ENCODE data around the gene SOX21. TPM values are rescaled to one million over a fixed set of nuclear protein-coding genes. Genes with fewer than 3 reads are reported as not detected.

Gene SOX21
- total and polyA plus RNA-seq, 3 experiments from 2014 or later, result not detected

GRCh38 chr13:94711561-94712286 is 621 bp downstream of the SOX21 start:
- H3K27me3 ChIP-seq (ENCODE audit: insufficient read depth, low read length, poor library complexity, severe bottlenecking), result peaks cover 38% of the 10 kb centered on the region
- peak overlapping the region in 4 of 7 donors; percentile 22 to 86 (median 58) for H3K4me3 Mint-ChIP-seq

GRCh38 chr13:94710881-94711560 is 1.3 kb downstream of the SOX21 start:
- CTCF ChIA-PET, result no interaction called here
- Mint-ChIP-seq H3K4me1 (peaks cover 12 to 37% (median 33%) of the 10 kb centered on the region in 3 donors), H3K9me3 (peaks cover 5 to 14% (median 8%) of the 10 kb centered on the region in 5 donors), H3K36me3 (no peaks in the 10 kb centered on the region), H3K27ac (no peak overlapping the region), H3K4me3 (peak overlapping the region in 3 of 7 donors; percentile 28 to 67 (median 62)), H3K27me3 (peaks cover 64 to 74% of the 10 kb centered on the region in 2 donors)
- no peaks in the 10 kb centered on the region for H3K9me3 ChIP-seq (ENCODE audit: low read length)
- H3K4me1 ChIP-seq (ENCODE audit: insufficient read depth, low read length), result peaks cover 17% of the 10 kb centered on the region
- no peak overlapping the region for H3K4me3 ChIP-seq (ENCODE audit: low read length)
- DNase-seq, result no peak
- no peaks in the 10 kb centered on the region for H3K36me3 ChIP-seq (ENCODE audit: insufficient read depth, low read length)
- peaks cover 44% of the 10 kb centered on the region for H3K27me3 ChIP-seq (ENCODE audit: insufficient read depth, low read length, poor library complexity, severe bottlenecking)
- H3K27ac ChIP-seq (ENCODE audit: low read depth, low read length), result no peak overlapping the region
- POLR2A ChIA-PET, result no interaction called here

More at GRCh38 chr13:94711561-94712286, 621 bp downstream of the SOX21 start:
- ChIA-PET POLR2A (no interaction called here), CTCF (no interaction called here)
- Histone ChIP-seq H3K9me3 (ENCODE audit: low read length) (no peaks in the 10 kb centered on the region), H3K27ac (ENCODE audit: low read depth, low read length) (no peak overlapping the region), H3K36me3 (ENCODE audit: insufficient read depth, low read length) (no peaks in the 10 kb centered on the region), H3K4me3 (ENCODE audit: low read length) (no peak overlapping the region), H3K4me1 (ENCODE audit: insufficient read depth, low read length) (peaks cover 17% of the 10 kb centered on the region)
- no peak for DNase-seq
- Mint-ChIP-seq H3K9me3 (peaks cover 5 to 10% (median 7%) of the 10 kb centered on the region in 5 donors), H3K27ac (no peak overlapping the region), H3K4me1 (peaks cover 12 to 34% (median 33%) of the 10 kb centered on the region in 3 donors), H3K36me3 (no peaks in the 10 kb centered on the region), H3K27me3 (peaks cover 62 to 74% of the 10 kb centered on the region in 2 donors)

GRCh38 chr13:94710065-94710781 is 2.1 kb downstream of the SOX21 start:
- Mint-ChIP-seq H3K36me3 (no peaks in the 10 kb centered on the region), H3K4me3 (peak overlapping the region in 5 of 7 donors; percentile 46 to 67 (median 53)), H3K9me3 (peaks cover 5 to 14% (median 10%) of the 10 kb centered on the region in 5 donors), H3K4me1 (peaks cover 12 to 37% (median 33%) of the 10 kb centered on the region in 3 donors), H3K27me3 (peaks cover 71 to 74% of the 10 kb centered on the region in 2 donors), H3K27ac (no peak overlapping the region)
- POLR2A ChIA-PET, result no interaction called here
- Histone ChIP-seq H3K9me3 (ENCODE audit: low read length) (no peaks in the 10 kb centered on the region), H3K27me3 (ENCODE audit: insufficient read depth, low read length, poor library complexity, severe bottlenecking) (peaks cover 52% of the 10 kb centered on the region), H3K36me3 (ENCODE audit: insufficient read depth, low read length) (no peaks in the 10 kb centered on the region), H3K4me1 (ENCODE audit: insufficient read depth, low read length) (peaks cover 17% of the 10 kb centered on the region), H3K27ac (ENCODE audit: low read depth, low read length) (no peak overlapping the region), H3K4me3 (ENCODE audit: low read length) (no peak overlapping the region)
- CTCF ChIA-PET, result no interaction called here
- no peak for DNase-seq

GRCh38 chr13:94709001-94709834 is 3.1 kb downstream of the SOX21 start:
- Mint-ChIP-seq H3K4me1 (peaks cover 12 to 35% (median 31%) of the 10 kb centered on the region in 3 donors), H3K4me3 (peak overlapping the region in 1 of 7 donors; percentile 63), H3K36me3 (no peaks in the 10 kb centered on the region), H3K27ac (no peak overlapping the region), H3K9me3 (peaks cover 5 to 18% (median 10%) of the 10 kb centered on the region in 5 donors), H3K27me3 (peaks cover 73% of the 10 kb centered on the region in 2 donors)
- Histone ChIP-seq H3K36me3 (ENCODE audit: insufficient read depth, low read length) (no peaks in the 10 kb centered on the region), H3K9me3 (ENCODE audit: low read length) (no peaks in the 10 kb centered on the region), H3K4me1 (ENCODE audit: insufficient read depth, low read length) (peaks cover 17% of the 10 kb centered on the region), H3K27ac (ENCODE audit: low read depth, low read length) (no peak overlapping the region), H3K4me3 (ENCODE audit: low read length) (no peak overlapping the region), H3K27me3 (ENCODE audit: insufficient read depth, low read length, poor library complexity, severe bottlenecking) (peaks cover 59% of the 10 kb centered on the region)
- POLR2A ChIA-PET, result no interaction called here
- CTCF ChIA-PET, result no interaction called here
- no peak for DNase-seq

- Histone ChIP-seq H3K27me3 (ENCODE audit: insufficient read depth, low read length, poor library complexity, severe bottlenecking) (peaks cover 60% of the 10 kb centered on the region), H3K4me3 (ENCODE audit: low read length) (no peak overlapping the region), H3K36me3 (ENCODE audit: insufficient read depth, low read length) (no peaks in the 10 kb centered on the region), H3K4me1 (ENCODE audit: insufficient read depth, low read length) (peaks cover 17% of the 10 kb centered on the region), H3K27ac (ENCODE audit: low read depth, low read length) (no peak overlapping the region), H3K9me3 (ENCODE audit: low read length) (no peaks in the 10 kb centered on the region)
- Mint-ChIP-seq H3K4me1 (peaks cover 12 to 28% (median 28%) of the 10 kb centered on the region in 3 donors), H3K36me3 (peaks cover 0 to 2% (median 0%) of the 10 kb centered on the region in 3 donors), H3K4me3 (peak overlapping the region in 4 of 7 donors; percentile 36 to 65 (median 49)), H3K27me3 (peaks cover 74 to 77% of the 10 kb centered on the region in 2 donors), H3K9me3 (peaks cover 5 to 21% (median 15%) of the 10 kb centered on the region in 5 donors), H3K27ac (no peak overlapping the region)
- ChIA-PET CTCF (no interaction called here), POLR2A (no interaction called here)
- DNase-seq, result peak in 1 of 5 donors; percentile 7
Observed at GRCh38 chr13:94708031-94708859, 4.1 kb downstream of the SOX21 start.

GRCh38 chr13:94707400-94708021 is 4.8 kb downstream of the SOX21 start:
- Mint-ChIP-seq H3K4me1 (peaks cover 12 to 28% (median 27%) of the 10 kb centered on the region in 3 donors), H3K36me3 (peaks cover 0 to 2% (median 0%) of the 10 kb centered on the region in 3 donors), H3K27me3 (peaks cover 81% of the 10 kb centered on the region in 2 donors), H3K9me3 (peaks cover 5 to 21% (median 16%) of the 10 kb centered on the region in 5 donors), H3K4me3 (peak overlapping the region in 5 of 7 donors; percentile 33 to 65 (median 37)), H3K27ac (peak overlapping the region in 1 of 8 donors; percentile 14)
- CTCF ChIA-PET, result no interaction called here
- peaks cover 15% of the 10 kb centered on the region for H3K4me1 ChIP-seq (ENCODE audit: insufficient read depth, low read length)
- peaks cover 65% of the 10 kb centered on the region for H3K27me3 ChIP-seq (ENCODE audit: insufficient read depth, low read length, poor library complexity, severe bottlenecking)
- no peak for DNase-seq
- no peak overlapping the region for H3K4me3 ChIP-seq (ENCODE audit: low read length)
- POLR2A ChIA-PET, result no interaction called here
- no peak overlapping the region for H3K27ac ChIP-seq (ENCODE audit: low read depth, low read length)
- H3K9me3 ChIP-seq (ENCODE audit: low read length), result no peaks in the 10 kb centered on the region
- no peaks in the 10 kb centered on the region for H3K36me3 ChIP-seq (ENCODE audit: insufficient read depth, low read length)

Data from CD8-positive, alpha-beta memory T cell (primary cell).